KG1 (cell line): ENCODE measurements around the gene PSMA8.
"Not testable (repeated sequence)": the region's sequence is repeated elsewhere in the genome, so short reads cannot be mapped to it uniquely, and the experiment has no call there.

Experiments used
- DNase-seq: peaks from one replicate; lab custom pipeline; 2025; lab: John Stamatoyannopoulos, UW

Gene PSMA8

DNA sequence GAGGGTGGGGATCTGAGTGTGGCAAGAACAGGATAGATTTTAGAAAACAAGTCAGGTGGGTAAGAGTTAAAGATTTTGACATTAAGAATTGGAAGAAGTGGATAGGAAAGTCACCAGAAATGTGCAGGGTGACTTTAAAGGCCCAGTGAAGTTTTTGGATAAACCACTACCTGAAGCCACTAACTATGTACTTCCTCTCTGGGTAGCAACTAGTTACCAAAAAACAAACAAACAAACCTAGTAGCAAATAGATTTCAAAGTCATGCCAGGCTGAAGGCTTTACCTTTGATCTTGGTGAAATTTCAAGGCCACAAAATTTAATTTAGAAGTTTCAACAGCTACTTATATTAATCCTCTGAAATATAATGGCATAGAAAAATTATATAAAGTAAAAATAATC lies 42.5 kb downstream of the PSMA8 start:
- no peak for DNase-seq

DNA sequence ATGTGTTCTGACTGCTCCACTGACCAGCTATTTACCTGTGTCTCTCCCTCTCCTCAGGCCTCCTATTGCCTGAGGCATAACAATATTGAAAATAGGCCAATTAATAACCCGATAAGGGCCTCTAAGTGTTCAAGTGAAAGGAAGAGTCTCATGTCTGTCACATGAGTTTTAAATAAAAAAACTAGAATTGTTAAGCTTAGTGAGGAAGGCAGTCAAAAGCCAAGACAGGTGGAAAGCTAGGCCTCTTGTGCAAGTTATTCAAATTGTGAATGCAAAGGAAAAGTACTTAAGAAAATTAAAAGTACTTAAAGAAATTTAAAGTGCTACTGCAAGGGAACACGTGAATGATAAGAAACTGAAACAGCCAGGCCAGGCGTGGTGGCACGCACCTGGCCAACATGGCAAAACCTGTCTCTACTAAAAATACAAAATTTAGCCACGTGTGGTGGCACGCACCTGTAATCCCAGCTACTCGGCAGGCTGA lies 47.7 kb downstream of the PSMA8 start:
- DNase-seq = no peak

DNA sequence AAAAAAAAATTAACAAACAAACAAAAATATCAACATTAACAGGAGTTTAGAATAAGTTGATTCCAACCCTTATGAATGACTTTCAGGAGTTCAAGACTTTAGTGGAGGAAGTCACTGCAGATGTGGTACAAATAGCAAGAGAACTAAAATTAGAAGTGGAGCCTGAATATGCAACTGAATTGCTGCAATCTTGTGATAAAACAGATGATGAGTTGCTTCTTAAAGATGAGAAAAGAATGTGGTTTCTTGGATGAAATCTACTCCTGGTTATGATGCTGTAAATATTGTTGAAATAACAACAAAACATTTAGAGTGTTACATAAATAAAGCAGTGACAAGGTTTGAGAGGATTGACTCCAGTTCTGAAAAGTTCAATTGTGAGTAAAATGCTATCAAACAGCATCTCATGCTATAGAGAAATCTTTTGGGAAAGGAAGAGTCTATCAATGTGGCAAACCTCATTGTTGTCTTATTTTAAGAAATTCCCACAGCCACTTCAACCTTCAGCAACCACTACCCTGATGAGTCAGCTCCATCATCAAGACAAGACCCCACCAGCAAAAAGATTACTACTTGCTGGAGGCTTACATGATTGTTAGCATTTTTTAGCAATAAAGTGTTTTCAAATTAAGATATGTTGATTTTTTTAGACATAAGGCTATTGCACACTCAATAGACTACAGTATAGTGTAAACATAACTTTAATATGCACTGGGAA lies 49.9 kb downstream of the PSMA8 start:
- DNase-seq = no peak

DNA sequence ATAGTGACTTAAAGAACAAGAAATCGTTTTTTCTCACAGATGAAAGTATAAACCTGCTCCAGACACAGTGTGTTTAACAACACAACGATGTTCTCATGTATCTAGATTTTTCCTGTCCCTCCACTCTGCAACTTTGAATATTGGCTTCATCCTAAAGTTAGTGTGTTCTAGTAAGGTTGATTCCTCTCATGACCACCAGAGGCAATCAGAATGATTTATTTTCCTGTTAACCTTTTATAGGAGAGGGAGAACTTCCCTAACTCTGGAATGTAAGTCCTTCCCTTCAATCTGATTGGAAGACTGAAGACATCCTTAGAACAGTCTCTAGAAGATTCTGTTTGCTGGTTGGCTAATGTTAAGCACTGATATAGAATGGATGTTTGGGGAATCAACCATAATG lies 51.6 kb downstream of the PSMA8 start:
- DNase-seq = no peak

DNA sequence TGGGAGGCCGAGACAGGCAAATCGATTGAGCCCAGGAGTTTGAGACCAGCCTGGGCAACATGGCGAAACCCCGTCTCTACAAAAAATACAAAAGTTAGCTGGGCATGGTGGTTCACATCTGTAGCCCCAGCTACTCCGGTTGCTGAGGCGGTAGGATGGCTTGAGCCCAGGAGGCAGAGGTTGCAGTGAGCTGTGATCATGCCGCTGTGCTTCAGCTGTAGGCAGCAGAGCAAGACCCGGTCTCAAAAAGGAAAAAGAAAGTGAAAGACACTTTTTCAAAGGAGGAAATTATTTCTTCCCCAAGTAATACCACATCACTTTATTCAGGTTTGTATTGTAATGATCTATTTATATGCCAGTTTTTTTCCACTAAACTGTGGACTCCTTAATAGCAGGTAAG lies 56.8 kb downstream of the PSMA8 start:
- no peak for DNase-seq

DNA sequence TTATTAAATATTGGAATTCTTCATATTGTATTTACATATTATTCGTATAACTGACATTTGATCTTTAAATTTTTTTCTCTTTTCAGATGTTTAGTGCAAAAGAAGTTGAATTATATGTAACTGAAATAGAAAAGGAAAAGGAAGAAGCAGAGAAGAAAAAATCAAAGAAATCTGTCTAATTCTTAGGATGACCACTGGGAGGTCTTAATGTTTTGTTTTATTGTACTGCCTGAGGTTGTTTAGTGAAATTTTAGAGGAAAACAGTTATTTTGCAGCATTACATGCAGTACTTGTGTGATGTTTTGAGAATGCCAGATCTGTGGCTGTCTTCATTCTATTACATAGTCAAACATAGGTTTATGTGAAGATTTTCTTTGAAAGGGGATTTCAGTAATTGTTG lies 58.6 kb downstream of the PSMA8 start:
- no peak for DNase-seq

DNA sequence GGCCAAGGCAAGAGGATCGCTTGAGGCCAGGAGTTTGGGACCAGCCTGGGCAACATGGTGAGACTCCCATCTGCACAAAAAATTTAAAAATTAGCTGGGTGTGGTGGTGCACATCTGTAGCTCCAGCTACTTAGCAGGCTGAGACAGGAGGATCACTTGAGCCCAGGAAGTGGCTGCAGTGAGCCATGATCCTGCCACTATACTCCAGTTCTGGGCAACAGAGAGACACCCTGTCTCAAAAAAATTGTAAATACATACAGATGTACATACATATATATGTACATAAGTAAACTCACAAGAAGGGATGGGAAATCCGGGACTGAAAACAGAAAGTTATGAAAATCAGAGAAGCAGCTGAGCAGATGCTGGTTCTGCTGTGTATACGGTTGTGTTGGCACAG lies 62.9 kb downstream of the PSMA8 start:
- DNase-seq = no peak

DNA sequence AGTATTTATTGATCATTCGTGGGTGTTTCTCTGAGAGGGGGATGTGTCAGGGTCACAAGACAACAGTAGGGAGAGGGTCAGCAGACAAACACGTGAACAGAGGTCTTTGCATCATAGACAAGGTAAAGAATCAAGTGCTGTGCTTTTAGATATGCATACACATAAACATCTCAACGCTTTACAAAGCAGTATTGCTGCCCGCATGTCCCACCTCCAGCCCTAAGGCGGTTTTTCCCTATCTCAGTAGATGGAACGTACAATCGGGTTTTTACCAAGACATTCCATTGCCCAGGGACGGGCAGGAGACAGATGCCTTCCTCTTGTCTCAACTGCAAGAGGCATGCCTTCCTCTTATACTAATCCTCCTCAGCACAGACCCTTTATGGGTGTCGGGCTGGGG lies 68.3 kb downstream of the PSMA8 start:
- not testable (repeated sequence) for DNase-seq

DNA sequence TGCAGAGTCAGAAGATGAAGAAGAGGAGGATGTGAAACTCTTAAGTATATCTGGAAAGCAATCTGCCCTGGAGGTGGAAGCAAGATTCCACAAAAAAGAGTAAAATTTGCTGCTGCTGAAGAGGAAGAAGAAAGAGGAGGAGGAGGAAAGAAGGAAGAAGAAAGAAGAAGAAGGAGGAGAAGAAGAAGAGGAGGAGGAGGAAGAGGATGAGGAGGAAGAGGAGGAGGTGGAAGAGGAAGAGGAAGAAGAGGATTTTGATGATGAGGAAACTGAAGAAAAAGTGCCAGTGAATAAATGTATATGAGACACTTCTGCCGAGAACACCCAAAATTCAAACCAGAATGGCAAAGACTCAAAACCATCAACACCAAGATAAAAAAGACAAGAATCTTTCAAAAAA lies 71.6 kb downstream of the PSMA8 start:
- no peak for DNase-seq

DNA sequence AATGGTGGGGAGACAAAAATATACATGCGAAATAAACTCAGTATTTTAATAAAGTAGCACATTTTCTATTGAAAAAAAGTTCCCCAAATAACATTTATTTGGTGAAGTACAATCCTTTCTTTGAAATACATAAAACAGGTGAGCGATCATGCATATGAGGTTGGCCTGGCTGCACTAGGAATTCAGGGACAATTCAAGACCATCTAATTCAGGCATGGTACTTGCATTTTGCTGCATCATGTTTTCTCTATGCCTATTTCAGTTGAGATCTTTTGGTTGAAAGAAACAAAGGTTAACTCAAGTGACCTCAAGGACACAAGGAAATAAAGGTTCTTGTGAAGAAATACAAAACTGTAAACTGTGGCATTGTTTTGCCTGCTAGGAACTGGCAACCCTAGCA lies 72.8 kb downstream of the PSMA8 start:
- no peak for DNase-seq

DNA sequence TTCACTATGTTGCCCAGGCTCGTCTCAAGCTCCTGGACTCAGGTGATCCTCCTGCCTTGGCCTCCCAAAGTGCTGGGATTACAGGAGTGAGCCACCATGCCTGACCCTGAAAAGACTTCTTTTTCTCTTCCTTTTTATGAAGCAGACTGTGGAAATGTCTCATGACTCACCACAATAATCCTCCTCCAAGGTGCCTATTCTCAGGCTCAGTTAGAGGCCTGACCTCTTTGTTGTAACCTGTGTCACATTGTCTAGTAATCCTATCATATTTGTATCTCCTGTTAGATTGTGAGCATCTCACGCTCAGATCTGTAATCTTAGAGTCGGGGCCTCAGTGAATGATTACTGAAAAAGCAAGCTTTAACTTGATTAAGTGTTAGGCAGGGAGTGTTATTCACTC lies 74.3 kb downstream of the PSMA8 start:
- DNase-seq = no peak

DNA sequence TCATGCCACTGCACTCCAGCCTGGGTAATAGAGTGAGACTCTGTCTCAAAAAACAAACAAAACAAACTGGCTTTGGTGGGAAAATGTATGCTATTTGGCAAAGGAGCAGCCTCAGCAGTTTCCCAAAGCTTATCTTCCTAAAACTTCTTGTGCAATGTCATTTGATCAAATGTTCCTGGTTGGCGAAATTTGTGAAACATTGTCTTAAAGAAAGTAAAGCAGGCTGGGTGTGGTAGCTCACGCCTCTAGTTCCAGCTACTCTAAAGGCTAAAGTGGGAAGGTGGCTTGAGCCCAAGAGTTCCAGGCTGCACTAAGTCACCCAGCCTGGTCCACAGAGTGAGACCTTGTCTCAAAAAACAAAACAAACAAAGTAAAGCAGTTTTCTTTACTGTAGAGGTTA lies 75.3 kb downstream of the PSMA8 start:
- no peak for DNase-seq

DNA sequence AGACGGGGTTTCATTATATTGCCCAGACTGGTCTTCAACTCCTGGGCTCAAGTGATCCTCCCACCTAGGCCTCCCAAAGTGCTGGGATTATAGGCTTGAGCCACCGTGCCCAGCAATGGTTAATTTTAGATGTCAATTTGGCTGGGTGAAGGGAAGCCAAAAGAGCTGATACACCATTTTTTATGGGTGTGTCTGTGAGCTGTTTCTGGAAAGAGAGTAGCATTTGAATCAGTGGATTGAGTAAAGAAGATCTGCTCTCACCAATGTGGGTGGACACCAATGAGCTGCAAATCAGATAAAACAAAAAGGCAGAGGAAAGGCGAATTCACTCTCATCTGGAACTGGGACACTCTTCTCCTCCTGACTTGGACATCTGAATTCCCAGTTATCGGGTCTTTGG lies 76.5 kb downstream of the PSMA8 start:
- no peak for DNase-seq

DNA sequence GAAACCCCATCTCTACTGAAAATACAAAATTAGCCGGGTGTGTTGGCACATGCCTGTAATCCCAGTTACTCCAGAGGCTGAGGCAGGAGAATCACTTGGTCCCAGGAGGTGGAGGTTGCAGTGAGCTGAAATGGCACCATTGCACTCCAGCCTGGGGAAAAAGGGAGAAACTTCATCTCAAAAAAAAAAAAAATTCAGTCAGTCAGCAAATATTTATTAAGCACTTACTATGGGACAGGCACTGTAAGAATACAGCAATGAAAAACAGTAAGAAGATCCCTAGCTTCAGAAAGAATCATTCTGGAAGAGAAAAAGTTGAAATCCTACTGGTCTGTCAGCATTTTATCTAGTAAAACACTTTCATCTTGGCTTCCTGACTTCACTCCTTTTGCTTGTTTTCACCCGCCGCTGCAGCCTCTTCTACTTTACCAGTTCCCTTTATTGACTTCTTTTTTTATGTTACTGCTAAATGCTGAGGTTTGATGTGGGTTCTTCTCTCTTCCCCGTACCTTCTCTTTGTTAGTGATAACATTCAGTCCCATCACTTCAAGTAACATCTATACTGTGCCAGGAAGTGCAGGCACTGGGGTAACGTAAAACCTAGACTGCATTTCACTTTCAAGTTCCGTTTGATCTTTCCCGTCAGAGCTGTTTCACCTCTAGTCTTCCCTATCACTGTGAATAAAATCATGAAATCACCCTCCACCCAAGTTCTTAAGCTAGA lies 81.7 kb downstream of the PSMA8 start:
- peak; percentile 24 for DNase-seq

DNA sequence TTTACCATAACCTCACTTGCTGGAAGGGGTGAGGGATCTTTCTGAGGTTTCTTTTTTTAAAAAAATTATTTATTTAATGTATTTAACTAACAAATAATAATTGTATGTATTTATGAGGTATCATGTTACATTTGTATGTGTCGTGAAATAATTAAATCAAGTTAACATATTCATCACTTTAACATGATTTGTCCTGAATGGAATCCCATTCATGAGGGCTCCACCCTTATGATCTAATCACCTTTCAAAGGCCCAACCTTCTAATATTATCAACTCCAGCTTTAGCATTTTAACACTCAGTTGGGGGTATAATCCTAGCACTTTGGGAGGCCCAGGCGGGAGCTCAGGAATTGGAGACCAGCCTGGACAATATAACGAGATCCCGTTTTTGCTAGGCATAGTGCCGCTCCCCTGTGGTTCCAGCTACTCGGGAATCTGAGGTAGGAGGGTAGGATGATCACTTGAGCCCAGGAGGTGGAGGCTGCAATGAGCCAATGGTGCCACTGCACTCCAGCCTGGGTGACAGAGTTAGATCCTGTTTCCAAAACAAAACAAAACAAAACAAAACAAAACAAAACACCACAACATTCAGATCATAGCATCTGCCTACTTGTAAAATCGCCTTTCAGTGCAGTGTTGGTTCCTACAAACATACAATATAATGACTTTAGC lies 91.5 kb downstream of the PSMA8 start:
- no peak for DNase-seq

DNA sequence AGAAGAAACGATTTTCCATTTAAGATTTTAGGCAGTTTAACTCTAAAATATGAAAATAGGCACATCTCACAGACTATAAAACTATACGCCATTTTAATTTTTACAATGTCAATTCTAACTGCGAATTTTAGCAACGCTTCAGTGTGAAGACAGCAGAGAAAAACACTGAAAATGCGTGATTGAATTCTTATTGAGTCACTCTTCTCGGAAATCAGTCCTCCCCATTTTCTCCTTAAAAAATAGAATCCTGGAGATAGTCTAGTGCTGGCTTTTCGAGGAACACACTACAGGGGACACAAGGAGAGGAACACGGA lies 92.2 kb downstream of the PSMA8 start:
- DNase-seq = no peak

DNA sequence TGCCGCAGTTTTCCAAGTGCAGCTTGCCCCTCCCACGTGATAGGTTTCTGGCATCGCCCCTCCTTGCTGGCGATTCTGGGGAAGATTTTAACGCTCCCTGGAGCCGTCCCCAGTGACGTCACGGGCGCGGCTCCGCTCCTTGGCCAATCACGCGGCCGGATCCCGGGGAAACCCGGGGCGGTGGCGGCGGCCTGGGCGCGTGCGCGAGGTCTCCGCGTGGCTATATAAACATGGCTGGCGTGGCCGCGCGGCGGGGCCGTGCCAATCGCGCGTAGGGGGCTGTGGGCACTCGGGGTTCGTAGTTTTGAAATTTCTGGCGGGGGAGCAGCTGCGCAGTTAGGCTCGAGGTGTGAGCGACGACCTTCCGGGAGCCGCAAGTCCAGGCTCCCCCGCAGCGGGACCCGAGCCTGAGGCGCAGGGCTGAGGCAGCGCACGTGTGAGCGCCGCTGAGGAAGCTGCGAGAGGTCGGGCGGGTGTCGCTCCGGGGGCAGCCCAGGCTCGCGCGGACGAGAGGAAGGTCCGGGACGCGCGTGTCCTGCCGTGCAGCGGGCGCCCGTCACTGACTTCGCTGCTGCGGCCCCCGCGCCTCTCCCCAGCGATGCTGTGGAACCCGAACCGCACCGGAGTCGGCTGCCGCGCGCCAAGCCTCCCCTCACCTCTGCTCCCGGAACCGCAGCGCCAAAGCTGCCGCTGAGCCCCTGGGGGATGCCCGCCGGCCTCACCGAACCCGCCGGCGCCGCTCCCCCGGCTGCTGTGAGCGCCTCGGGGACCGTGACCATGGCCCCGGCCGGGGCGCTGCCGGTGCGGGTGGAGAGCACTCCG lies 92.8 kb downstream of the PSMA8 start, which contains the start of gene TAF4B:
Gene TAF4B (plus strand): TSS at position 217 of the 822 bp plus-strand sequence. CDS start 489 bp downstream, at position 706.
- DNase-seq = peak; percentile 77

DNA sequence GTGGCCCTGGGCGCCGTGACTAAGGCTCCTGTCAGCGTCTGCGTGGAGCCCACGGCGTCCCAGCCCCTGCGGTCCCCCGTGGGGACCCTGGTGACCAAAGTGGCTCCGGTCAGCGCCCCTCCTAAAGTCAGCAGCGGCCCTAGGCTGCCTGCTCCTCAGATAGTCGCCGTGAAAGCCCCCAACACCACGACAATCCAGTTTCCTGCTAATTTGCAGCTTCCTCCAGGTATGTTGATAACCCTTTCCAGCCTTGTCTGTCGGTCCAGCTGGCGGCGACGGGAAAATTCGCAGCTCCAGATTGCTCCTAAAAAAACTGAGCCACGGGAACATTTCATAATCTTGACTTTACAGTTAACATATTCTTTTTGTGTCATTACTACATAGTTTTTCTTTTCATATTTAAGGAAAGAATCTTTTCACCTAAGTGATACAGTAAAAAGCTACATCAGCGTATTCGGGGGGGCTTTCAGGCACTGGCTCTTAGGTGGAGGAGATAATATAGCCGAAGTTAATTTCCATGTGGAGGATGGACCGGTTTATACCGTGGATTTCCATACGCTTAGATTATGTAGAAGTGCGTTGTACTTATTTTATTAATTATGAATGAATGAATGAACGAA lies 93.5 kb downstream of the PSMA8 start:
- no peak for DNase-seq

DNA sequence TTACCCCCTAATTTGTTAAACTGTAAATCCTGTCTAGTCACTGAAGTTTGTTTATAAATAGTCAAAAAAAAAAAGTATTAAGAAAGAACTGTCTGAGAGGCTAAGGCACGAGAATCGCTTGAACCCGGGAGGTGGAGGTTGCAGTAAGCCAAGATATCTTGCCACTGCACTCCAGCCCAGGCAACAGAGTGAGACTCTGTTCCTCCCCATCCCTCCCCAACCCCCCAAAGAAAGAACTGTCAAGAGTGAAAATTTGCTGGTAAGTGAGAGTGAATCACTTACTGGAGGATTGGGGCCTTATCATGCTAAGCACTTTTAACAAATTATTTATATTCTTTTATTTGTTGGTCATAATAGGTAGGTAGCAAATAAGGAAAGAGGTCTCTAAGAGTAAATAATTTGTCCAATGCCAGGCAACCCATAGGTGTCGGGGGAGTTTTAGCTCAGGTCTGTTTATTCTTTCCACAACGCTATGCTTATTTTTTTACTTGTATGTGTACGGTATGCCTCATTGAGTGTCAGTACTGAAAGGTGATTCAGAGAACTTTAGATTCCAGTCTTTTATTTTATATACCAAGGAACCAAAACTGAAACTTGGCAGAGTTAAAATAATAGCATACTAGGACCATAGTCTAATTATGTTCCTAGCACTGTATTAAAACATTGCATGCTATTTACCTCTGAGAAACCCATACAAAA lies 95.0 kb downstream of the PSMA8 start:
- no peak for DNase-seq

DNA sequence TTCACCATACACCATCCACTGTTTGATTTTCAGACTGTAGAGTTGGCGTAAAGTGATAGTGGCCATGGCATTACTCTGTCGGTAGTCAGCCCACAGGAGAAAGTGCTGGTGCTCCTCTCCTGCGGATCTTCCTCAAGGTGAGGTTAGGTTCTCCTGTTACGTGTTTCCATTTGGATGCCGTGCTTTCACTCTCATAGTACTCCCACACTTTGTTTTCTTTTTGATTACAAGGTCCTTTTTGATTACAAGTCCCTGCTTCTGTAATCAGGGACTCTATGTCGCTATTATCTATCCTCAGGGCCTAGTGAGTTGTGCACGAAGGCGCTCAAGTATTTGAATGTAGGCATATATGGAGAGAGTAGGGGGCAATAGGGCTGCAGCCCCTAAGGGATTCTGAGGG lies 96.8 kb downstream of the PSMA8 start:
- no peak for DNase-seq

DNA sequence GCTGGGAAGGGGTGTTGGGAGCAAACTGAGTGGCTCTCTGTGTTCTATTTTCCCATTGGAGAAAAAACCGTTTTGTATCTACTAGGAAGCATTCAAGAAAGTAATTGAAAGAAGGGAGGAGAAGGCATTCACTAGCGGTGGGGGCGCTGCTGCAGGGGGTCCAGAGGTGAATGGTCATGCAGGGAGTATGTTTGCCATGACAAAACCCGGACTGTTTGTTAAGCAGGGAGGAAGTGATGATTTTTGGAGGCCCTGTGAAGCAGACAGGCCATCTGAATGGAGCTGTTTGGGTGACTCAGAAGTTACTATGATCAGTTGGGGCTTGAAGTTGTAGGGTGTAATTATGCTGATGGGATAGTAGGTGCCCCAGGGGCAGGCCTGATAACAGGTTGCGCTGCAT lies 99.5 kb downstream of the PSMA8 start:
- DNase-seq = no peak
